Adrenal gland (tissue), 12 donors: ENCODE data around the gene ADGRF4. TPM values are rescaled to one million over a fixed set of nuclear protein-coding genes. Genes with fewer than 3 reads are reported as not detected.

ENCODE experiments used
- DNase-seq, 7 donors: peaks; one replicate each; pipeline ENCODE4 v3.0.0-alpha.2; 2019 to 2020
- H3K27ac ChIP-seq, 5 donors: fragments of 200-600 bp; sonication (generic) in 4 of 5; 1 replicate in 3 of 5; 2 replicates in 2 of 5; pipeline versions ENCODE4 v1.5.1 to v1.8.0; 2016 to 2020; ENCODE audit warnings: mild to moderate bottlenecking in 1 of 5
- H3K27me3 ChIP-seq: fragments of 200-600 bp; 2 replicates; pipeline ENCODE4 v1.8.0; 2021
- H3K36me3 ChIP-seq, 2 donors: fragments of 200-600 bp; replicated peaks in 1 of 2; 1 replicate in 1 of 2; 2 replicates in 1 of 2; pipeline versions ENCODE4 v1.5.1 to v1.8.0; 2018 to 2022
- H3K4me1 ChIP-seq, 2 donors: fragments of 200-600 bp; replicated peaks in 1 of 2; 1 replicate in 1 of 2; 2 replicates in 1 of 2; pipeline versions ENCODE4 v1.5.1 to v1.8.0; 2018 to 2021
- H3K4me3 ChIP-seq, 4 donors: fragments of 200-600 bp; sonication (generic) in 3 of 4; one replicate each; pipeline ENCODE4 v1.5.1; 2016 to 2018
- H3K9me3 ChIP-seq, 3 donors: fragments of 200-600 bp; sonication (generic) in 1 of 3; replicated peaks in 1 of 3; 1 replicate in 2 of 3; 2 replicates in 1 of 3; pipeline versions ENCODE4 v1.5.1 to v1.8.0; 2016 to 2021
- POLR2A ChIP-seq, 2 donors: fragments of 450-650 bp; IDR thresholded peaks; one replicate each; pipeline ENCODE4 v1.6.1; 2017; ENCODE audit warnings: antibody characterized with exemption in 2 of 2, mild to moderate bottlenecking in 2 of 2, moderate library complexity in 1 of 2
- WGBS, 4 donors: extraction: QIAGEN DNeasy Blood & Tissue Kit in 2 of 4; methylation state at CpG; one replicate each; pipeline versions ENCODE4 v1.1.5 to v1.1.7; 2013 to 2017; 5-methylcytosine and 5-hydroxymethylcytosine counted together
- intact Hi-C, 2 donors: fragments of 100-400 bp; cut with DNase I; formaldehyde crosslinking; loops; one replicate each; pipeline versions ENCODE4 v1.14.1 to v1.15.0; 2022 to 2023
- polyA plus RNA-seq, 3 donors: library from polyadenylated mRNA; stranded (reverse); fragments of 200-250 nt in 2 of 3; fragments of 350-450 nt in 1 of 3; fragmentation: Illumina TruSeq in 1 of 3; extraction: RNeasy Lipid Tissue Mini Kit (QIAGEN cat#74804) in 1 of 3; gene quantifications; one replicate each; pipeline ENCODE4 v1.2.3, GENCODE V29; 2013 to 2014
- total RNA-seq, 9 donors: library from RNA; depleted of rRNA in 4 of 9; stranded (reverse); fragments of >200 nt in 4 of 9; fragments of 120-200 nt in 1 of 9; fragmentation: NEBNext Ultra II Directional in 1 of 9; extraction: Animal tissue kit (Norgen Biotek cat#: 25700) in 1 of 9; gene quantifications; one replicate each; pipeline versions ENCODE4 v1.1.0 to v1.2.4, GENCODE V29; 2013 to 2023
- TF ChIP-seq, protein P1 (sequence below), 6 experiments: fragments of 450-650 bp in 4 of 6; fragments of 200-600 bp in 2 of 6; sonication (generic) in 1 of 6; IDR thresholded peaks; 1 replicate in 5 of 6; 2 replicates in 1 of 6; pipeline versions ENCODE4 v1.5.1 to v1.8.0; 2016 to 2021; ENCODE audit warnings: antibody characterized with exemption in 6 of 6, mild to moderate bottlenecking in 2 of 6, moderate library complexity in 1 of 6
- donor health status: healthy with polysubstance abuse.
- donor health status: Bipolar disorder and iron deficiency.
- donor health status: DM: yes; HTN: yes; CAD: no.
- donor health status: DM: no; HTN: no; CAD: no.
- donor health status: DM: no; HTN: no; CAD: no.
- donor health status: DM: yes; HTN: yes; CAD: no.

Gene ADGRF4
- total and polyA plus RNA-seq, 12 donors = 0.26 to 8.2 (median 0.72) TPM; not detected in 1

DNA sequence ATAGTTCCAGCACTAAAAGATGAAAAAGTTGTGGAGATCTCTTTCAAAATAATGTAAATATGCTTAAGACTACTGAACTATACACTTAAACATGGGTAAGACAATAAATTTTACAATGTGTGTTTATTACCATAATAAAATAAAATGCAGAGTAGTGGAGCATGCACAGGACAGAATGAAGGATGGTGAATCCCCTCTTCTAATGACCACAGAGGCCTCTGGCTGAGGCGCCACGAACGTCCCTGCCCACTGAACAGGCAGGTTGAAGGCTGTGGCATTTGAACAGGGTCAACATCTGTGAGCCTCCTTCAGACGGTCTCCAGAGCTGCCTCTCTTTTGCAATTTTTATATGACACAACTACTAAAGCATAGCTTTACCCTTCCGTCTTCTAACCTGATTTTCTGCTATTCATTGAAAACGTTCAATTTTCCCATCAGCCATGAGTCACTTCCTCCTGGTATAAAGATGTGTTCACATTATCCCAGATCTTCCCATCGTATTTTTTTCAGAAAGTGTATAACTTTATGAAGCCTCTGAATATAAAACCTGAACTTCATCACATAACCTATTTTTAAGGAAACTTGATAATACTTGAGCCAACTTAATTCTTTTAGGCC is 37.8 kb downstream of the ADGRF4 start:
- Histone ChIP-seq H3K9me3 (no peaks in the 10 kb centered on the region), H3K4me1 (no peaks in the 10 kb centered on the region), H3K36me3 (no peaks in the 10 kb centered on the region), H3K4me3 (no peak overlapping the region), H3K27me3 (no peaks in the 10 kb centered on the region), H3K27ac (no peak overlapping the region)
- WGBS, 4 donors = 60 to 72% (median 66%) methylated on average over 7 of the region's 7 CpGs
- intact Hi-C loops = no loop called here
- TF ChIP-seq POLR2A (IDR thresholded peaks at IDR 0.05) = no peak
- TF ChIP-seq, protein P1, sequence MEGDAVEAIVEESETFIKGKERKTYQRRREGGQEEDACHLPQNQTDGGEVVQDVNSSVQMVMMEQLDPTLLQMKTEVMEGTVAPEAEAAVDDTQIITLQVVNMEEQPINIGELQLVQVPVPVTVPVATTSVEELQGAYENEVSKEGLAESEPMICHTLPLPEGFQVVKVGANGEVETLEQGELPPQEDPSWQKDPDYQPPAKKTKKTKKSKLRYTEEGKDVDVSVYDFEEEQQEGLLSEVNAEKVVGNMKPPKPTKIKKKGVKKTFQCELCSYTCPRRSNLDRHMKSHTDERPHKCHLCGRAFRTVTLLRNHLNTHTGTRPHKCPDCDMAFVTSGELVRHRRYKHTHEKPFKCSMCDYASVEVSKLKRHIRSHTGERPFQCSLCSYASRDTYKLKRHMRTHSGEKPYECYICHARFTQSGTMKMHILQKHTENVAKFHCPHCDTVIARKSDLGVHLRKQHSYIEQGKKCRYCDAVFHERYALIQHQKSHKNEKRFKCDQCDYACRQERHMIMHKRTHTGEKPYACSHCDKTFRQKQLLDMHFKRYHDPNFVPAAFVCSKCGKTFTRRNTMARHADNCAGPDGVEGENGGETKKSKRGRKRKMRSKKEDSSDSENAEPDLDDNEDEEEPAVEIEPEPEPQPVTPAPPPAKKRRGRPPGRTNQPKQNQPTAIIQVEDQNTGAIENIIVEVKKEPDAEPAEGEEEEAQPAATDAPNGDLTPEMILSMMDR (IDR thresholded peaks at IDR 0.05) = no peak
- DNase-seq = no peak

DNA sequence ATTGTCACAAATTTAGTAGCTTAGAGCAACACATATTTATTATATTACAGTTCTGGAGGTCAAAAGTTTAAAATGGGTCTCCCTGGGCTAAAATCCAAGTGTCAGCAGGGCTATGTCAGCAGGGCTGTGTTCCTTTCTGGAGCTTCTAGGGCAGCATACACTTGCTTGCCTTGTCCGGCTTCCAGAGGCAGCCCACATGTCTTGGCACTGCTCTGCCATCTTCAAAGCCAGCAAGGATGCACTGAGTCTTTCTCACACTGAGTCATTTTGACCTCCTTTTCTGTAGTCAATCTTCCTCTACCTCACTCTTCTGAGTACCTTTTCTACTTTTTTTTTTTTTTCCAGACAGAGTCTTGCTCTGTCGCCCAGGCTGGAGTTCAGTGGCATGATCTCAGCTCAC is 39.0 kb downstream of the ADGRF4 start:
- intact Hi-C loops = no loop called here
- Histone ChIP-seq H3K27ac (no peak overlapping the region), H3K4me3 (no peak overlapping the region), H3K27me3 (no peaks in the 10 kb centered on the region), H3K9me3 (no peaks in the 10 kb centered on the region), H3K36me3 (no peaks in the 10 kb centered on the region), H3K4me1 (no peaks in the 10 kb centered on the region)
- DNase-seq = no peak
- no peak for TF ChIP-seq POLR2A (IDR thresholded peaks at IDR 0.05)
- TF ChIP-seq, protein P1 (IDR thresholded peaks at IDR 0.05) = no peak
- 62 to 84% (median 74%) methylated on average over 2 of the region's 2 CpGs for WGBS, 4 donors

DNA sequence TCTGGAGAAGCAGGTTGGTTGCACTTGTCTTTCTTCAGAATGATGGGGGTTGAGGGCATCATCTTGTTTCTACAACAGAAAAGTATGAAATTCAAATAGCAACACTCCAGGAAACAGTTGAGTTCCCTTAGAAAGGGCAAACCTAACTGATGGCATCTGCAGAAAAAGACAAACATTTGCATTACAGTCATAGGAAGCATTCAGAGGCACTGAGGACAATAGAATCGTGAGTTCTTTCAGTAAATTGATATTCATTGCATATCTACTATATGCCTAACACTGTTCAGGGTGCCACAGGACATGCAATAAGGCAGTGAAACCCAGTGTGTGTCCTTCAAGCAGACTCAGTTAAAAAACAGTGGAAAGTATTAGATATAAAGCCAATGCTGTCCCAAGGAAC is 42.3 kb downstream of the ADGRF4 start:
- H3K4me3 ChIP-seq = no peak overlapping the region
- H3K36me3 ChIP-seq = no peaks in the 10 kb centered on the region
- no peak overlapping the region for H3K27ac ChIP-seq
- TF ChIP-seq POLR2A (IDR thresholded peaks at IDR 0.05) = no peak
- TF ChIP-seq, protein P1 (IDR thresholded peaks at IDR 0.05) = no peak
- no peaks in the 10 kb centered on the region for H3K4me1 ChIP-seq
- WGBS, 4 donors = 57 to 85% (median 70%) methylated on average over 1 of the region's 1 CpG
- DNase-seq = no peak
- intact Hi-C loops = no loop called here
- no peaks in the 10 kb centered on the region for H3K9me3 ChIP-seq
- no peaks in the 10 kb centered on the region for H3K27me3 ChIP-seq

DNA sequence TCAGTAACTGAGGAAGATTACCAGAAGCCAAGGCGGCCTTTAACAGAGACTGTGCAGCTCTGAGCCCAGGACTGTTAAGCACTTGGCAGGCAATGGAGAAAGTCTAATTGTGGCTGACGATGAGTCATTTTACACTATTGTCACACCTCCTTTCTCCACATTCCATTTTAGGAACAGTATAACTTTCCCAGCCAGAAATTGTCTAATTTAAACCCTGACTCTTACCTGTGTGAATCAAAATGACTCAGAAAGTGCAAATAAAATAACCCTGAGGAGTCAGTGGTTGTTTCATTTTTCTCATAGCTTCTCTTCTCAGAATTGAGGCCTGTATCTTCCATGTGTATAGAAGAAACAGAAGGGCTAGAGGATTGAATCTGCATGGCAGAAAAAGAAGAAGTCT is 43.4 kb downstream of the ADGRF4 start:
- H3K4me3 ChIP-seq = no peak overlapping the region
- TF ChIP-seq, protein P1 (IDR thresholded peaks at IDR 0.05) = no peak
- TF ChIP-seq POLR2A (IDR thresholded peaks at IDR 0.05) = no peak
- no peaks in the 10 kb centered on the region for H3K27me3 ChIP-seq
- intact Hi-C loops = no loop called here
- H3K36me3 ChIP-seq = no peaks in the 10 kb centered on the region
- 80 to 93% (median 84%) methylated on average over 2 of the region's 2 CpGs for WGBS, 4 donors
- H3K27ac ChIP-seq = no peak overlapping the region
- no peaks in the 10 kb centered on the region for H3K9me3 ChIP-seq
- H3K4me1 ChIP-seq = no peaks in the 10 kb centered on the region
- no peak for DNase-seq
